GM12878 (cell line): Measurements from ENCODE around the gene NUDT3. TPM values are rescaled to one million over a fixed set of nuclear protein-coding genes. Genes with fewer than 3 reads are reported as not detected.

Source experiments
- ATAC-seq: fragments of 200-7000 bp; cut with Tn5 transposase; 3 replicates; pipeline ENCODE4 v1.9.1; 2020; ENCODE audit warnings: mild to moderate bottlenecking, moderate library complexity
- BruUV-seq: library from RNA; stranded (reverse); fragments of 400-500 nt; replicated peaks from 2 replicates; lab custom pipeline; 2021; lab: Mats Ljungman, UMichigan
- CTCF ChIA-PET: fragments of 300-600 bp; sonication (Branson Sonifier 250); formaldehyde crosslinking; extraction: SDS; loops from one replicate; lab custom pipeline; 2021; ENCODE audit warnings: inconsistent platforms; lab: Yijun Ruan, JAX
- POLR2A ChIA-PET: fragments of 350-600 bp; formaldehyde crosslinking; extraction: SDS; loops from one replicate; lab custom pipeline; 2021; ENCODE audit warnings: inconsistent platforms; lab: Charles Lee
- RAD21 ChIA-PET: fragments of 300-600 bp; sonication (Branson Sonifier 250); formaldehyde crosslinking; loops from one replicate; lab custom pipeline; 2023; ENCODE audit warnings: antibody characterized with exemption; ENCODE audit not compliant: unreplicated experiment; lab: Charles Lee
- SMC1A ChIA-PET: fragments of 300-600 bp; sonication (Branson Sonifier 250); formaldehyde crosslinking; loops from one replicate; lab custom pipeline; 2023; ENCODE audit not compliant: unreplicated experiment, uncharacterized antibody; lab: Charles Lee
- DNase-seq: peaks from one replicate; pipeline ENCODE4 v3.0.0-alpha.2; 2011; ENCODE audit warnings: low read depth, low spot score
- FAIRE-seq: peaks from 3 replicates; lab custom pipeline; 2011; peaks lifted over from hg19 to GRCh38; lab: Jason Lieb, UNC
- H2AFZ ChIP-seq: 2 replicates; pipeline ENCODE4 v1.6.0; 2011; ENCODE audit warnings: low read depth, low read length, control low read depth; ENCODE audit not compliant: control insufficient read depth
- H3K27ac ChIP-seq: 2 replicates; pipeline ENCODE4 v1.5.1; 2011; ENCODE audit warnings: control low read depth; ENCODE audit not compliant: control insufficient read depth, insufficient read depth
- H3K27me3 ChIP-seq, 2 experiments: replicated peaks in 1 of 2; 2 replicates each; pipeline versions ENCODE4 v1.6.0 to v1.6.1; 2011; ENCODE audit warnings: low read length in 1 of 2; ENCODE audit not compliant: control insufficient read depth in 2 of 2, insufficient read depth in 2 of 2
- H3K36me3 ChIP-seq, 2 experiments: 2 replicates each; pipeline ENCODE4 v1.5.1; 2011; ENCODE audit warnings: low read length in 1 of 2; ENCODE audit not compliant: control insufficient read depth in 2 of 2, insufficient read depth in 2 of 2
- H3K4me1 ChIP-seq: 2 replicates; pipeline ENCODE4 v1.6.1; 2011; ENCODE audit warnings: mild to moderate bottlenecking, low read length, moderate library complexity, mixed read lengths; ENCODE audit not compliant: control insufficient read depth, insufficient read depth
- H3K4me2 ChIP-seq: 2 replicates; pipeline ENCODE4 v1.6.0; 2011; ENCODE audit warnings: control low read depth; ENCODE audit not compliant: control insufficient read depth, insufficient read depth
- H3K4me3 ChIP-seq: fragments of 200-600 bp; sonication (generic); 2 replicates; pipeline ENCODE4 v1.5.1; 2016
- H3K79me2 ChIP-seq: 2 replicates; pipeline ENCODE4 v1.6.0; 2011; ENCODE audit warnings: low read length; ENCODE audit not compliant: control insufficient read depth, insufficient read depth
- H3K9ac ChIP-seq: 2 replicates; pipeline ENCODE4 v1.8.0; 2011; ENCODE audit warnings: low read length, control low read depth, mixed read lengths; ENCODE audit not compliant: control insufficient read depth, insufficient read depth
- H3K9me3 ChIP-seq: replicated peaks from 3 replicates; pipeline ENCODE4 v1.5.1; 2011; ENCODE audit warnings: mild to moderate bottlenecking, low read length; ENCODE audit not compliant: control insufficient read depth, insufficient read depth
- H4K20me1 ChIP-seq: 2 replicates; pipeline ENCODE4 v1.6.0; 2011; ENCODE audit not compliant: control insufficient read depth, insufficient read depth
- BACH1 ChIP-seq: fragments of 450-650 bp; IDR thresholded peaks from 2 replicates; pipeline ENCODE4 v1.6.1; 2017; ENCODE audit warnings: mild to moderate bottlenecking, borderline replicate concordance
- CHD4 ChIP-seq: fragments of 200-600 bp; sonication (generic); IDR thresholded peaks from 2 replicates; pipeline ENCODE4 v1.6.1; 2016; ENCODE audit warnings: mild to moderate bottlenecking
- E2F8 ChIP-seq: fragments of 450-650 bp; IDR thresholded peaks from 2 replicates; pipeline ENCODE4 v1.6.1; 2018; ENCODE audit warnings: mild to moderate bottlenecking, low read depth, moderate library complexity; ENCODE audit not compliant: partially characterized antibody
- EGR1 ChIP-seq, 2 experiments: IDR thresholded peaks; 1 replicate in 1 of 2; 2 replicates in 1 of 2; pipeline ENCODE4 v1.6.1; 2011 to 2012; ENCODE audit warnings: low read depth in 2 of 2, low read length in 2 of 2, borderline replicate concordance in 1 of 2, mild to moderate bottlenecking in 1 of 2, moderate library complexity in 1 of 2
- NFIC ChIP-seq: IDR thresholded peaks from 2 replicates; pipeline ENCODE4 v1.6.1; 2012; ENCODE audit warnings: low read depth, mild to moderate bottlenecking, inconsistent platforms, low read length, moderate library complexity
- RBBP5 ChIP-seq: fragments of 200-600 bp; sonication (generic); conservative IDR thresholded peaks from 2 replicates; pipeline ENCODE4 v1.6.1; 2016
- RUNX3 ChIP-seq: IDR thresholded peaks from 2 replicates; pipeline ENCODE4 v1.6.1; 2012; ENCODE audit warnings: low read length, inconsistent platforms
- SREBF2 ChIP-seq: IDR thresholded peaks from 2 replicates; pipeline ENCODE4 v1.6.1; 2012; ENCODE audit warnings: mild to moderate bottlenecking, low read length
- TCF3 ChIP-seq: IDR thresholded peaks from 2 replicates; pipeline ENCODE4 v1.6.1; 2012; ENCODE audit warnings: low read depth, mild to moderate bottlenecking, low read length, borderline replicate concordance; ENCODE audit not compliant: insufficient read depth
- WRNIP1 ChIP-seq: IDR thresholded peaks from 2 replicates; pipeline ENCODE4 v1.6.1; 2011; ENCODE audit warnings: low read depth, low read length, improper control_type of control experiment, borderline replicate concordance
- WGBS: methylation state at CpG from one replicate; pipeline ENCODE4 v1.1.6; 2016; ENCODE audit warnings: low lambda C conversion rate; ENCODE audit not compliant: insufficient replicate concordance, insufficient coverage; ENCODE audit errors: missing lambda C conversion rate; 5-methylcytosine and 5-hydroxymethylcytosine counted together
- in situ Hi-C: fragments of 300-500 bp; cut with MboI; formaldehyde crosslinking; loops from 9 replicates; pipeline ENCODE4 v1.14.3; 2018; ENCODE audit warnings: mixed read lengths
- intact Hi-C: fragments of 100-400 bp; cut with micrococcal nuclease; formaldehyde crosslinking; loops from one replicate; pipeline ENCODE4 v1.14.2; 2022; ENCODE audit not compliant: unreplicated experiment
- polyA plus RNA-seq, 11 experiments: library from polyadenylated mRNA; depleted of rRNA in 4 of 11; unstranded in 6 of 11; stranded (reverse) in 5 of 11; fragments of >200 nt; fragmentation: Nextera tagmentation in 4 of 11; fragmentation: Illumina TruSeq in 1 of 11; extraction: Ambion mirVana in 4 of 11; extraction: Trizol in 1 of 11; gene quantifications; 1 replicate in 1 of 11; 2 replicates in 10 of 11; pipeline versions ENCODE4 v1.2.1 to v1.2.3, GENCODE V29; 2011 to 2016; ENCODE audit warnings: inconsistent platforms in 2 of 11, missing spikeins in 2 of 11, low read depth in 1 of 11
- total RNA-seq, 4 experiments: library from RNA; depleted of rRNA in 3 of 4; stranded (reverse); fragments of >200 nt in 3 of 4; fragmentation: Illumina TruSeq in 1 of 4; extraction: Trizol in 1 of 4; gene quantifications; 2 replicates each; pipeline versions ENCODE4 v1.2.1 to v1.2.3, GENCODE V29; 2013 to 2021

Gene NUDT3
- total and polyA plus RNA-seq, 10 of the 15 experiments (the other 5 are each of a cell fraction or from before 2014, with no cell fraction given): 2.4 to 32.3 (median 25.5) TPM

GRCh38 chr6:34285448-34286164 is 106.9 kb downstream of the NUDT3 start:
- DNase-seq: no peak
- H3K27me3 ChIP-seq: no peaks in the 10 kb centered on the region
- H3K36me3 ChIP-seq: peaks cover 3 to 12% of the 10 kb centered on the region in 2 experiments
- WGBS: 91% methylated on average over 4 of the region's 4 CpGs
- no peak for ATAC-seq
- H3K79me2 ChIP-seq: no peaks in the 10 kb centered on the region
- ChIA-PET SMC1A (no interaction called here), CTCF (no interaction called here), POLR2A (no interaction called here), RAD21 (no interaction called here)
- no peaks in the 10 kb centered on the region for H3K9me3 ChIP-seq
- H2AFZ ChIP-seq: no peak overlapping the region
- H4K20me1 ChIP-seq: no peaks in the 10 kb centered on the region
- in situ Hi-C loops: no loop called here
- peaks cover 27% of the 10 kb centered on the region for H3K4me1 ChIP-seq
- intact Hi-C loops: no loop called here
- FAIRE-seq: no peak
- H3K9ac ChIP-seq: no peak overlapping the region
- BruUV-seq: no TSS peak
- H3K27ac ChIP-seq: no peak overlapping the region
- H3K4me3 ChIP-seq: no peak overlapping the region
- H3K4me2 ChIP-seq: no peak overlapping the region
- TF ChIP-seq BACH1: no peak
- no peak for TF ChIP-seq EGR1 (IDR thresholded peaks at IDR 0.05; ENCODE audit: borderline replicate concordance in 1 of 2, low read depth in 2 of 2, low read length in 2 of 2)
- TF ChIP-seq NFIC: no peak
- no peak for TF ChIP-seq E2F8
- no peak for TF ChIP-seq SREBF2
- TF ChIP-seq RUNX3: no peak
- TF ChIP-seq WRNIP1: no peak
- TF ChIP-seq TCF3: no peak
- no peak for TF ChIP-seq CHD4
- TF ChIP-seq RBBP5: no peak
